GM21717 (cell line): Measurements from ENCODE around the gene HOXD8.

ENCODE experiments used
- ATAC-seq: cut with Tn5 transposase; IDR thresholded peaks from one replicate; pipeline ENCODE4 v1.9.1; 2021; ENCODE audit warnings: mild to moderate bottlenecking, moderate library complexity; ENCODE audit not compliant: unreplicated experiment

Gene HOXD8

GRCh38 chr2:176145085-176145969 lies 15.8 kb downstream of the HOXD8 start:
- ATAC-seq, result no peak

DNA sequence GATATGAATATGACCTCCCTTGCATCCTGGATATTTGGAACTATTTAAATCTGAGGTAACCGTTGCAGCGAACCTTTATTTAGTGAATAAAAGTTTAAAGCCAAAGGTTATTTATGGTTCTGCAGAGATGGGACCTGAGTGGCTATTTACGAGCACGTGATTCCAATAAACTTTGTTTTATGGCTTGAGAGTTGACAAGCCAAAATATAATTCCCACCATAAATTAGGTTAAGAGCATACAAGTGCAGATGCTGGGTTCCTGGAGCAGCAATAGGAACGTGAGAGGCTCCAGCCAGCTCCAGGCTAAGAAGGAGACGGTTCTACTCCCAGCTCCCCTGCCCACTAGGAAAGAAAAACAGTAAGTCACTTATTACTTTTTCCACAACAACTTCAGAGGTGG lies 16.6 kb downstream of the HOXD8 start:
- ATAC-seq, result no peak

DNA sequence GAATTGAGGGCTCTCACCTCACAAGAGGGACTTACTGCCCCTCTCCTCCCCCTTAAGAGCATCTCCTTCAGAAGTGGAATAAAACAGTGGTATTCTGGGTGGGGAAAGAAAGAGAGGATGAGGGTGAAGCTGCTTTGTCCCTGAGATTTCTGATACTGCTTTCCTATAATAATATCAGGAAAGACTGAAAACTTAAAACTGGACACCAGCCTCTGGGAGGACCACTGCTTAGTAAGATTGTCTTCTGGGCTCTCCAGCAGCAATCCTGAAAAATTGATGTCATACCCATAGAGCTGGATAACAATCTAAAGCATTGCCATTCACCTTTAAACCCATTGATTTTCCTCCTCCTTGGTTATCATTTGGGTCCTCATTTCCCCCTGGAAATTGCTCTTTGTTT lies 17.1 kb downstream of the HOXD8 start:
- no peak for ATAC-seq

GRCh38 chr2:176147210-176147799 lies 17.8 kb downstream of the HOXD8 start:
- no peak for ATAC-seq

GRCh38 chr2:176147800-176148496 lies 18.4 kb downstream of the HOXD8 start:
- no peak for ATAC-seq

- ATAC-seq, result no peak
Observed at GRCh38 chr2:176148751-176149421, 19.4 kb downstream of the HOXD8 start.

- no peak for ATAC-seq
Observed at GRCh38 chr2:176149481-176149938, 20.0 kb downstream of the HOXD8 start.

DNA sequence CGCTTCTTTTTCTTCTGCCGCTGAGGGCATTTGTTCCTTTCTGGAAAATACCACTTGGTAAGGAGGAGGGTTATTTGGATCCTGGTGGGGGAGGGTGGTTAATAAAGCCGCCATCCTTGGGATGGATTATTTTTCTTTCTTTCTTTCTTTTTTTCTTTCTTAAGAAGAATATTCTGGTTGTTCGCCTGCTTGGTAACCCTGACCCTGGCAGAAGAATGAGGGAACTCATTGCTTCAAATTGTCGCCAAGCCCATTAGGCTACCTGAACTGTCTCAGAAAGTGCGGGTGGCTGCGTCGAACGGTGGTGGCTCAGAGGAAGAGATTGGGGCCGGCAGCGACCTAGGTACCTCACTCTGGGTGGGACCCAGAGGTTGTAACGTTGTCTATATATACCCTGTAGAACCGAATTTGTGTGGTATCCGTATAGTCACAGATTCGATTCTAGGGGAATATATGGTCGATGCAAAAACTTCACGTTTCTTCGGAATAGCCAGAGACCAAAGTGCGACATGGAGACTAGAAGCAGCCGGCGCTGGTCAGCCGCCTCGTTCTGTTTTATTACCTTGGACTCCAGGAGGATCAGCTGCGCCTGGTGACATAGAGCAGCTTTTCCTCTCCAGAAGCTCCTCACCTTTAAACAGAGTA lies 20.6 kb downstream of the HOXD8 start:
- ATAC-seq, result no peak

GRCh38 chr2:176150584-176151441 lies 21.3 kb downstream of the HOXD8 start:
- no peak for ATAC-seq

DNA sequence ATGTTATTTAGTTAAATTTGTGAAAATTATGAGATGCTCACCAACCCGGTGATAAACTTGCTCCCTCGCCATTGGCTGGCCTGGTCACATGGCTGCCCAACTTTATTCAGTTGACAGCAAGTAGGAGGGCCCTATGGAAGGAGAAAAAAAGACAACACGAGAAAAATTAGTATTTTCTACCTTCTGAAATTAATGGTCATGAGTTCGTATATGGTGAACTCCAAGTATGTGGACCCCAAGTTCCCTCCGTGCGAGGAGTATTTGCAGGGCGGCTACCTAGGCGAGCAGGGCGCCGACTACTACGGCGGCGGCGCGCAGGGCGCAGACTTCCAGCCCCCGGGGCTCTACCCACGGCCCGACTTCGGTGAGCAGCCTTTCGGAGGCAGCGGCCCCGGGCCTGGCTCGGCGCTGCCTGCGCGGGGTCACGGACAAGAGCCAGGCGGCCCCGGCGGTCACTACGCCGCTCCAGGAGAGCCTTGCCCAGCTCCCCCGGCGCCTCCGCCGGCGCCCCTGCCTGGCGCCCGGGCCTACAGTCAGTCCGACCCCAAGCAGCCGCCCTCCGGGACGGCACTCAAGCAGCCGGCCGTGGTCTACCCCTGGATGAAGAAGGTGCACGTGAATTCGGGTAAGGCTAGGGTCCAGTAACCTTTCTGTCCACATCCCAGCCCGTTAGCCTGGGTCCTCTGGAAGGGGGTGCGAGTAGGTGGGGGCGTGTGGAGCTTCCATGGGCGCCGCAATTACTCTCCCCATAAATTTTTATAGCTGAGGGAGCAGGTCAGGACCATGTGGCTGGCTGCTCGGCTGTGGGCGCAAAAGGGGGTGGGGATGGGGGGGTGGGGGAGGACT lies 22.2 kb downstream of the HOXD8 start, which contains the start of gene HOXD4:
HOXD4 (plus strand) TSS at position 109 of the 846 bp plus-strand sequence; CDS start at position 193, 84 bp downstream.
- ATAC-seq, result no peak

GRCh38 chr2:176152350-176153181 lies 23.1 kb downstream of the HOXD8 start:
- no peak for ATAC-seq

- ATAC-seq, result no peak
Observed at GRCh38 chr2:176154576-176155252, 25.2 kb downstream of the HOXD8 start.

DNA sequence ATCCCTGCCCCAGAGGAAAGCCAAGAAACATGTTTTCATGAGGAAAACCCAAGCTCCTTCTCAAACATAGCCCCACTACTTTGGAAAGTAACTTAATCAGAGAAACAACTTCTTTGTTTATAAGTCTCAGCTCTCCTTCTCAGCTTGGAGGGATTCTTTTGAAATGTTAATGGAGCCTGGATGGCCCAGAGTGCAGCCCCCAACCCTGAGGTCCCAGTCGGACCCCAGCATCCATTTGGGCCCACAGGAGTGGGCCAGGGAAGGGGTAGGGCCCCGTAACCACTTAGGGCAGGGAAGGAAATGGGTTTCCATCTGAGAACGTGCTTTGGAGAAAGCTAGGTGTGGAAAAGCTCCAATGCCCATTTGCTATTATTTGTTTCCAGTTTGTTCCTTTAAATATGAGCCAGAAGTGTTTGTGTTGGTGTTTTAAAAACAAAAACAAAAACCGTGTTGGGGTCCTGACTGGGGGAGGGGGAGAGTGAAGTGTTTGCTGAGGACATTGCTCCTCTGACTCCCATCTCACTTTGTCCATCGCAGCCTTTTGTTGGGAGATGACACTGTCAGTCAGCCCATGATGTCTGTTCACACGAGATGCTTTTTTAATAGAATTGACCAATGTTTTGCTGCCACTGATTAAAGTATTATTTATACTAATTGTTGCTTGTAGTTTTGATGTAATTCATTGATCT lies 26.0 kb downstream of the HOXD8 start:
- no peak for ATAC-seq

GRCh38 chr2:176156301-176156806 lies 26.8 kb downstream of the HOXD8 start:
- no peak for ATAC-seq

DNA sequence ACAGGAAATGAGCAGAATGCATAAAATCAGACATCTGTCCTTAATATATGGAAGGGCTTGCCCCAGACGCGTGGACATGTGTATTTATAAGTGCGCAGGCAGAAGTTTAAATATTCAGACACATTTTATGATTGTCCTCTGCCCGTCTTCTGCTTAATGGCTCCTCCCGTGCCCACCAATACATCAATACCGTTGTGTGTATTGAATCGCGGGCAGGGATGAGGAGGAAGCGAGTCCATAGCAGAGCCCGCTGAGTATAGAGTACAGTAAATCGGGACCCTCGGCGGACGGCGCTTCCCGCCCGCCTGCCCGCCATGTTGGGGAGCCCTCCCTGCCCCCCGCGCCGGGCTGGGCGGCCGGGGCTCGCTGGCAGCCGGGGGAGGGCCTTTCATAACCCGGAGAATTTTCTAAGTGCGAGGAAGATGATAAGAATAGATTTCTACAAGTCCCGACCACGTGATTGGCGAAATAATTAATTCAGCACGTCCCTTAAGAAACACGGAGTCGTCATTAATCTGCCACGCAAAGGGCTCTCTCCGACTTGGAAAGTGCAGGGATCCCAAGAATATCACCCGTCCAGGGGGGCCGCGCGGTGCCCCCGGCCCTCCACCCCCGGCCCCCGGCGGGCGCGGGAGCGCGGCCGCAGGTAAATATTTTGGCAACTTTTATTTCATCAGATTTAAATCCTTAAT lies 27.4 kb downstream of the HOXD8 start, which contains the start of gene HOXD3:
HOXD3 (plus strand) TSS at position 501 of the 692 bp plus-strand sequence. CDS start 11,808 bp downstream, outside the sequence.
- ATAC-seq, result no peak
